NCI-H1105 treated with DMSO at 0.1 percent for 48 hours (cell line): ENCODE results near the gene ZBTB18.

Source experiments
- DNase-seq: peaks from one replicate; lab custom pipeline; 2025; lab: John Stamatoyannopoulos, UW

The ZBTB18 gene

DNA sequence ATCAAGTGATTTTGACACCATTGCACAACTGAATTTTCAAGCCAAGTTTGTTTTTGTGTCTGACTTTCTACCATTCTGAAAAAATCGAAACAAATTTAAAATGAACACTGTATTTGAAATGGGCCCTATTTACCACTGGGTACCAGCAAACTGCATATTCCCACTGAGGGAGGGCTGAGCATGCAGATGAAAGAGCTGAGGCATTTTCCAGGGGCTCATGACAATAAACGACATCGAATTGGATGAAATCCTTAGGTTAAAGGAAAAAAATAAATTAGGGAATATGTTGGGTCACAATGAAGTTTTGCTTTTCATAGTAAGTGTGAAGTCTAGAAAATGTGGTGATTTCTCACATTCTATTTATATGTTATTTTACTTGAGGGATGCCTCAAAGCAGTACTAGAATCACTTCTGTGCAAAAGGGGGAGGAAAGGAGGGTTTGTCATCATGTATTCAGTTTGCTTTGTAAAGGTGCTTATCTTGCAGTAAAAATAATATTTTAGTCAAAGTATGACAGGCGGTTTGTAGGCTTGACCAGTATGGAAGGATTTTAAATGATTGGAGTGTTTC, 11.2 kb downstream of the ZBTB18 start:
- DNase-seq, result no peak

DNA sequence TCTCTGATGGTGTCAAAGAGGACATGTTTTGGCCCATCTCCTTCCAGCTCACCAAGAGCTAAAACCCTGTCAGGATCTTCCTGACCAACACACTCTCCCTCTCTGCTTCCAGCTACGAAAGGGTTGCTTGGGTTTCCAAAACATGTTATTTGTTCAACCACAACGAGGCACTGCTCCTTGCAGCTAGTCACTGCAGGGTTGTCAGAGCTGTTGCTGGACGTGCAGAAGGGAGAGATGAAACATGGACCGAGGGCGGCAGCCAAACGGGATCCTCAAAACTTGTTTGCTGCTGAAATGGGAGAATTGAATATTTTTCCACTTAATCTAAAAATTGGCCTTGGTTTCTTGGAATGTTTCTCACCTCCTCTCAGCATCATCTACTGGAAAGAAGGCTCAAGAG, 12.4 kb downstream of the ZBTB18 start:
- no peak for DNase-seq

DNA sequence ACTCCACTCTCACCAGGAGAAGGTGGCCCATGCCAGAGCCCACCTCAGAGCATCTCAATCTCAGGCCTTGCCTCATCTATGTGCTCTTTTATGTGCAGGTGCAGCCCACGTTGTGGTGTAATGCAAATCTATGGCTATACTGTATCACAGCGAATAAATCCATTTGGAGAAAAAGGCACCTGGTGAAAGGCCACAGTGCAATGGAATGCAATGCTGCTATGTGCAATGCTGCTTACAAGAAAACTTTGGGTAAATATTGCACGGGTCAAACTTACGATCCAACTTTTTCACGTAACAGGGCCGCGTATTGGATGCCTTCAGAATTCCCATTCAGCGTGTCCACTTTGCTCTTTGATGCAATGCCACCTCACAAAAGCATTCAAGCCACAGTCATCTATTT, 13.5 kb downstream of the ZBTB18 start:
- DNase-seq, result no peak

DNA sequence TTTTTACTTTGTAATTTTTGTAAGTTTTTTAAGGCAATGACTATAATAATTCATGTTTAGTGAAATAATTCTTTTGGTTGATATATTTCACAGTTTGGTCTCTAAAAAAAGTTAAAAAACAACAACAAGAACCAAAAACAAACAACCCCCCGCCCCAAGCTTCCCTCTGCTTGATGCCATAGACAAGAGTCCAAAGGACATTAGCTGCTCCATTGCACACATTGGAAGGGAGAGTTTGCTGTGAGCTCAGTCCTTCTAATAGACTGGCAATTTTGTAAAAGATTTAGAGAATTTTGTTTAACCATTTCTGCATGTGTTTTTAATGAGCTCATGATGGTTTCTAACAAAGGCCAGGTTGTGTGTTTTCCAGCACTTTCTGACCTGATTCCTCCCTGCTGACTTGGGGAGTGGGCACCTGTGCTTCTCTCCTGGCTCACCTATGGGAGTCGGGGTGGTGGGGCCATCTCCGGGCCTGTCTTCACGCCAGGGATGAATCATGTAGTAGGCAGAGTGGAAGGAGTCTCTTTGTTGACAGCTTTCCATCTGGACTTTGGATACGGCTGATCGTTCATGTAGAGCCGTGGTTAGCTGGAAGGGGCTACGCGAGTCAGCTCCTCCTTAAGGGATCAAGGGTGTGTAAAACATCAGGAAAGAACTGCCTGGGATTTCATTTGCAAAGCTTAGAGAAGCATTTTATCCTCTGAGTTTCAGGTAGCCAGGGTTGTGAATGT, 14.1 kb downstream of the ZBTB18 start:
- no peak for DNase-seq

DNA sequence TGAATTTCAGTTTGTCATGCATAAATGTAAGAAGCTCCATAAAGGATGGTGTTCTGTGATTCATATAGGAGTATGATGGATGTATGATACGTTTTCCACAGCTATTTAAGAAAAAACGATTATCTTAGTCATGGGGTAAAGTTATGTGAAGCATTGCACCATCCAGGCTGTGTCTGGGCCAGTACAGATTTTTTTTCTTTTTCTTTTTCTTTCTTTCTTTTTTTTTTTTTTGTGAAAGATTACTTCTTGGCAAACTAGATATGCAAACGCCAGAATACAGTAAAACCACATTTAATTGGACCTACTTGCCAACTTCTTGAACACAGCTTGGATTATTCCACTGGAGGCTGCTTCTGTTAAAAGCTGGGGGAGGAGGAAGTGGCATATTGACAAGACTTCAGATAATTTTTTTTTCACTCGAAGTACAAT, 14.9 kb downstream of the ZBTB18 start:
- DNase-seq, result no peak

DNA sequence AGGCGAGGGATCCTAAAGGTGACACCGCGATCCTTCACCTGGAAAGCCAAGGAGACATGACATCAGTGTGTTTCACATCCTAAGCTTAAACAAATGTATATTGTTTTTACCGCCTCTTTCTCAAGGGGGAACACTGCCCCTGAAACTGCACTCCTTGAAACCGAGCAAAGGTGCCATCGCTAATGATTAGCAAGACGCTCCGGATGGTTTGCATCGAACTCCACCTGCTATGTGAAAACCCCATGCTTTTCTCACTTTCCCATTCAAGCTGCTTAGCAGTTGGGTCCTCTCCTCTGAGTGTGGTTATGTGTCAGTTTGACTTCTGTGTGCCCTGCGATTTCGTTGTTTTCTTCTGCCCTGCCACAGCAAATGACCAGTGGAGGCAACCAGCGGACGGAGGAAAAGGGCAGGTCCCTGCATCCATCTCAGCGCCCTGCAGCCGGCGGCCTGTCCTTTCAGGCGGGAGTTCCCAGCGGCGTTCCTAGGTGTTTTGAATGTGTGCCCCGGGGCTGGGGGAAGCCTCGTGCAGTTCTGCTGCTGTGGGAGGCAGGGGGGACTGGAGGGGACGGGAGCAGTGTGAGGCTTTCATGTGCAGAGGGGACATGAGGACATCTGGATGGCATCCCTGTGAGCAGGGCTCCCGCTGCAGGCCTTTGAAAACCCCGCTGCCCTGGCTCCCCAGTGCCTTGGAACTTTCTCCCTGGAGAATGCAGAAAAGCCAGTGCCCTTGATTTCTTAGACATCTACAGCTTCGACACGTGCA, 16.1 kb downstream of the ZBTB18 start:
- DNase-seq, result no peak

DNA sequence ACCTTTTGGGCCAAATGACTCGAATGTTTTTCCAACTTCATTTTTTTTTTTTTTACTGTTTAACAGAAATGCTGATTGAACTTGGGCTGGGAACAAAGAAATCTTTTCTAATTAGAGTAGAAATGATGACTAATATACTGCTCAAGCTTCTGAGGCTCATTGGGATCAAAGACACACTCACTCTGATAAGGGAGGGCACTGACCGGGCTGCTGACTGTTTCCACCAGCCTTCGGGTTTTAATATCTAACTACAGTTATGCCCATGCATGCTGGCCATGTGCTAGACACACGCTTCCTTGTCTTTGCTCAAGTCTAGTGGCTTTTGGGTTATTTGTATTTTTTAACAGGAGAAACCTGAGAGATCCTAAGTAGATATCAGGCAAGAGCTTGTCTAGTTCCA, 16.8 kb downstream of the ZBTB18 start:
- DNase-seq, result no peak

DNA sequence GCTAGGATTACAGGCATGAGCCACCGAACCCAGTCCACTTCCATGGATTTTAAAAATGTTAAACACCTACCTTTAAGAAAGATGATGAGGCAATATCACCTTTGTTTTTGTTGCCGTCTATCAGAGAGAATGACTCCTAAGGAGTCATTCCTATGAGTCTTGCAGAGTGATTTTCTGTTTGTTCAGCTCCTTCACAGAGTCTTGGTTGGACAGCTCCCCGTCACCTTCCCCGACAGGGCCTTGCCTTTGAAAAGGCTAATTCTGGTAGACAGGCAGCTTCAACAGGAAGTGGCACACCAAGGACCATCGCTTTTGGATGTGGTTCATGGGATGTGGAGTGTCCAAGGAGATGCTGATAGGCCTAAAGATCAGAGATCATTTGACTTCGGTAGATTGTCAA, 17.5 kb downstream of the ZBTB18 start:
- no peak for DNase-seq

DNA sequence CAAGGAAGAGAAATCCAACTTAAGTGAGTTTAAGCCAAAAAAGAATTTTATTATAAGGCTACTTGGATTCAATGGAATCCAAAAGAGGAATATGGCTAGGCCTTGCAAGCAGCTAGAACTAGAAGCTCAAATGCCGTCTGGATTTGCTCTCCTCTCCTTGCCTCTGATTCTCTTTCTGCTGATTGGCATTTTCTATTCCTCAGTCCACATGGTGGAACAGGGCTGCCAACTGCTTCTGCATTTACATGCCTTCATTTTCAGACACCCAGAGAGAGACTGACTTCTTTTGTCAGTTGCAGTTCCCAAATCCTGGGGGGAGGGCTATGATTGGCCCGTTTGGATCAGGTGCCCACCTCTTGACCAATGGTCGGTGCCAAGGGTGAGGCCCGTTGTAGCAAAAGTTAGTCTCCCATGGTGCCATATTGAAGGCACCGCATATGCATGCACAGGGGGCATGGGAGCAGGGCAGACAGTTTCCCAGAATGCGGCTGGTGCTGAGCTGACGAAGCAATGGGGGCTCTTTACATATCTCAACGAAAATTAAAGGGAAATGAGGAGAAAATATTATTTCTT, 18.3 kb downstream of the ZBTB18 start:
- DNase-seq, result no peak

DNA sequence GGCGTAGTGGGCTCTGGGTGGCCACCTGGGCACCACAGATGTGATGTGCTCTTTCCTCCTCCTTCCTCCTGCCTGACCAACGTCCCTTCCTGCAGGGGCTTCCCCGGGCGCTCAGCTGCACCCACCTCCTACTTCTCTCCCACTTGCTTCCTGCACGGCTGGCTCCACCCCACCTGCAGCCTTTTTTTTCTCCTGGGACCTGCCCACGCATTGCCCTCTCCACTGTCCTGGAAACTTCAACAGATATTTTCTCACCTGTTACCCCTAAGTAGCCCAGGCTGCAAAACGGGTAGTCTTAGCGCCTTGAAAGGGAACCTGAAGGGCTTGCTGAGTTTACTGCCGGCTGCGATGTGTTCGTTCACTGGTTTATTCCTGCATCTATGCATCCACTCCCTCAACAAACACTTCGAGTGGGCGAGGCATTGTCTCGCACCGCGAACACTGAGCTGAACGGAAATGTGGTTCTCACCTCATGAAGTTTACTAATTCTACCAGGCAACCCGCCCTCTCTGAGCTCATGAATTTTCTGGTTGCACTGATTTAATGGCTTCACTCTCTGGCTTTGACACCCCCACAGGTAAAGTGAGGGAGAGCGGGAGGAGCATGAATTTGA, 23.6 kb downstream of the ZBTB18 start:
- no peak for DNase-seq

DNA sequence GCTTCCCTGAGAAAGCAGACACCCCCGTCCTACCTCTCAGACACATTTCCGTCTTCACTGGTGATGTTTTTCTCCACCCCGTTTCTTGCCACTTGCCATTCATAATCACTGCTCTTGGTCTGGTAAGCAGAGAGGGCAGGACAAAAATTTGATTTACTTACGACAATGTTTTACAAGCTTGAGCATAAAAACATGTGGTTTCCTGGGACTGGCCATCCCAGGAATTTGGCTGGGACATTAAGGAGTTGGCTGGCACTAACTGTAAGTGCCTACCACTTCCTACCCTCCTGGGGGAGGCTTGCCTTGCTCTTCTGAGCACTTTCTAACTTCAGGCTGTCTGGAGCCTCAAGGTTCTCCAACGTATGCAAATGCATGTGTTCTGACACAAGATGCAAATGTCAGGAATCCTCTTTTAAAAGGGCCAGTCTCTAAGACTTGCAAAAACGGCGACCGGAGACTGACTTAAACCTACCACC, 24.2 kb downstream of the ZBTB18 start:
- no peak for DNase-seq

DNA sequence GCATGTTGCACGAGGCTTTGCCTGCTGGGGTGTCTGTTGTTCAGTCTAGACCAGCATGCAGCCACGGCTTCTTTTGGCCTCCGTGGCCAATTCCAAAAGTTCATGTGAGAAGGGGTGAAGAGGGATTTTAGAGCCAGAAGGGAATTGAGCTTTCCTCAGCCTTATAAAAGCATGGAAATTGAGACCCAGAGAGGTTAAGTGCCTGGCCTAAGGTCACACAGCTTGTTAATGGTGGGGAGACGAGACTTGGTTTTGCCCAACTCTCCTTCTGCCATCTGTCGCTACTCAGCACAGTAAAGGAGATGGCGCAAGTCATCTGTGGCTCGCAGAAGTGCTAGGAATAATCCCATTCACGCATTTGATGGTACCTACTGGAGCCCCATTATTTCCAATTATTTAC, 25.7 kb downstream of the ZBTB18 start:
- DNase-seq, result no peak

DNA sequence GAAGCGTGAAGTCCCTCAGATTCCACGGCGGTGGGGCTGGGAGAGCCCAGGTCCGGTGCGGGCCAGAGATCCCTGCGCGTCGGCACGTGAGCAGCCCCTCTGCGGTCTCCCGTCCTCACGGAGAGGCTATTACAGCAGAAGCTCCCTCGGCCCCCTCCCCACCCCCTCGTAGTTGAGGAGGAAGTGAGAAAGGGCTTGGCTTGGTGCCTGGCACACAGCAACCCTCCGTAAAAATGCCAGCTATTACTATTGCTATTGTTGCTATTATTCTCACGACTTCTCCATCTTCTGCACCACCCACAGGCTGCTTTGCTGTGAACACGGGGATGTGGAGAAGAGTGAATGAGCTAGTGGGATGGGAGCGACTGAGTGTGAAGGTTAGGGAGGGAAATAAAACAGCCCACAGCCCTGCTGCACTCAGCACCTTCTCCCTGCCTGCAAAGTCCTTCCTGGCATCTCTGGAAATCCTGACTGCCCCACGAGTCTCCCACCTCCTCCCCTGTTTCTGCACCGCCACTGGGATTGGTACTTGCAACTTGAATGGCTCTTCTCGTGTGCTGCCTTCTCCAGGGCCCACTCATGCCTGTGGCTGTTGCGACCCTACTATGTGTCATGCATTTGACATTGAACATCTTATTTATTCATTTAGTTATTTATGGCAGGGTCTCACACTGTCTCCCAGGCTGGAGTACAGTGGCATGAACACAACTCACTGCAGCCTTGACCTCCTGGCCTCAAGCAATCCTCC, 26.6 kb downstream of the ZBTB18 start:
- no peak for DNase-seq

DNA sequence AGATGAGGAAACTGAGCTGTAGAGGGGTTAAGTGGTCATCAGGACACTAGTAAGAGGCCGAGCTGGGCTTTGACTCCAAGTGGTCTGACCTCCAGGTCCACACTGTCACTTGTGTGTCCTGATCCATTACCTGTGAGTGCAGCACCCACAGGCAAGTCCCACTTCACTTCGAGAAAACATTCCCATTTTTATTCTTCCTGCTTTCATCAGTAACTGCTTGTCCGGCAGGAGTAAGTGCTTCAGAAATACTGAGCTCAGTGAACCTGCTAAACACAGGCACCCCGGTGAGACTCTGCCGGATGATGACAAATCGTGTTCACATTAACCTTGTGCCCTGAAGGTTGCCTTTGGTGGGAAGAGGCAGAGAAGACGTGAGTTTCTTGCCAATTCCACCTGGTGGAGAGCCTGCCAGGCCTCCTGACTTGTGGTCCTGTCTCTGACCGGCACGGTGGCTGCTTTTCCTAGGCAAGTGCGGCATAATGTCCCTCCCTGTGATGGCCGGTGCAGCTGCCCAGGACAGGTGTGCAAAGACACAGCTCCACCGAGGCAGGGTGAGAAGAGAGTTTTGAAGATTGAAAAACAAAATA, 29.4 kb downstream of the ZBTB18 start:
- no peak for DNase-seq

DNA sequence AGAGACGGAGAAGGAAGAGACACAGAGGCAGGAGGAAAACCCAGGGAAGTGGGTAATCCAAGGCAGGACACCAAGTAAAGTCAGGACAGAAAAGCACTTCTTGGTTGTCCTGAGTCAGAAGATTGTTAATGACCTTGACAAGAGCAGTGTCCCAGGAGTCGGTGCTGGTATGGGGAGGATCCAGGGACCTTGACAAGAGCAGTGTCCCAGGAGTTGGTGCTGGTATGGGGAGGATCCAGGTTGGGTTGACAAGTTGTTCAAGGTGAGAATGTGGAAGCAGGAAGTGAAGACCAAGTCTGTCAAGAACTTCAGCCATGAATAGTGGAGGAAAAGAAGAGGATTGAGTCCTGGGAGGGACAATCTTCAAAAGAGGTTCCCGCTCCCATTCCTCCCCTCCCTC, 31.9 kb downstream of the ZBTB18 start:
- no peak for DNase-seq

DNA sequence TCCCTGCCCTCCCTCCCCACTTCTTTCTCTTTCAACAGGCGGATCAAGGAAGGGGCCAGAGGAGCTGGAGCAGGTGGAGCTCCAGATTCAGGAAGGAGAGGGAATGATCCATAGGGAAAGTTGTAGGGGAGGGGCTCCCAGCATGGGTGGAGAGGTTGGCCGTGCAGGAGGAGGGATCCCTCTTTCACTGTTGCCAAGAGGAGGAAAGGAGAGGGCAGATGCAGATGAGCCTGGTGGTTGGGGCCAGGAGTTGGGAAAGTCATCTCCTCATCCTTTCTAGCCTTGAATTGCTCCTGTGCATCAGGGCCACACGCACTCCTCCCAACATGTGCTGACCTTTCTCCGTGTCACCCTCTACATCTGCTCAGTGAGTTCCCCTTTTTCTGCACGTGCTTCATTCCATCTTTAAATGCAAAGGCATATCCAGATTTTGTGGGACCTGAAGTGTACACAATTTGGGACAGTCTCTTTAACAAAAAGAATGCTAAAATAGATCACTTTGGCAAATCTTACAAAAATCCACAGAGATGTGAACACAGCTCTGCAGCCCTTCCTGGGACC, 32.4 kb downstream of the ZBTB18 start:
- DNase-seq, result no peak

DNA sequence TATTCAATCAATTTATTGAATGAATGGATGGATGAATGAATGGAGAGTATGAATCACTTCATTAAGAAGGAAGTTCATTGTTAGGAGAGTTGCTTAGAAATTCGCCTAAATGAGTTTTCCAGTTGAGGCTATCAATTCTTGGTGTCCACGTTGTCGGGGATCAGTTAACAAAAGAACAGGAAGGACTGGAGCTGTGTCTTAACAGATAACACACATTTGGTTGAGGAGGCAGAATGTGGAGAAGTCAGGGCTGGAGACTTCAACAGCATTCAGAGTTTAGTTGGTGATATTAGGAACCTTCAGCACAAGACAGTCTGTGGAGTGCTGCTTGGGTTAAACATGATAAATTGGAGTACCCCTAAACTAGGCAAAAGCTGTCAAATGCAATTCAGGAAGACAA, 33.7 kb downstream of the ZBTB18 start:
- DNase-seq, result no peak

DNA sequence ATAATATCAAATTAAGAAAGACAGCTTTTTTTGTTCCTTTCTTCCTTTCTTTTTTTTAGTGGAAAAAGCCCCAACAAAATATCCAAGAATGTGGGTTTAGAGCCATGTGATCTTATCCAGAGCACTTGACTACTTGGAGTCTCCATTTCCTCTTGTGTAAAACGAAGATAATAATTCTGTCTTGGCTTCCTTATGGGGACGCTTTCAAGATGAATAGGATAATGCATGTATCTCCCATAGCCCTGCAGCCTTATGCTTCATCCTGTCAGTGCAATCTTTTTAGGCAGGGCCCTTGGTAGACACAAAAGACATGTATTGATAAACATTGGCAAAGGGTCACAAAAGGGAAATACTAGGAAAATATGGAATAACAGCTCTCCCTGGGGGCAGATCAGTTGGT, 34.8 kb downstream of the ZBTB18 start:
- no peak for DNase-seq

DNA sequence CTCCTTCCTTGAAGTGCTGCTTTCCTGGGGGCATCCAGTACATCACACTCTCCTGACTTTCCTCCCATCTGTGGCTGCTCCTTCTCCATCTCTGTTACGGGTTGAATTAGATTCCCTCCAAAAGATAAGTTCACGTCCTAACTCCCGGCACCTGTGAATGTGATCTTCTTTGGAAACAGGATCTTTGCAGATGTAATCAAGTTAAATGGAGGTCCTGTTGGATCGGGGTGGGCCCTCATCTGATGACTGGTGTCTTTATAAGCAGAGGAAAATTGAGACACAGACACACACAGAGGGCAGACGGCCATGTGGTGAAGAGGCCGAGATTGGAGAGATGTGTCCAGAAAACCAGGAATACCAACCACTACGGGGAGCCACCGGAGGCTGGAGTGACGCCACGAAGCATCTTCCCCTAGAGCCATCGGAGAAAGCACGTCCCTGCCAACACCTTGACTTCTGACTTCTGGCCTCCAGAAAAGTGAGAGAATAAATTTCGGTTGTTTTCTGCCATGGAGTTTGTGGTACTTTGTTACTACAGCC, 36.0 kb downstream of the ZBTB18 start:
- DNase-seq, result no peak

DNA sequence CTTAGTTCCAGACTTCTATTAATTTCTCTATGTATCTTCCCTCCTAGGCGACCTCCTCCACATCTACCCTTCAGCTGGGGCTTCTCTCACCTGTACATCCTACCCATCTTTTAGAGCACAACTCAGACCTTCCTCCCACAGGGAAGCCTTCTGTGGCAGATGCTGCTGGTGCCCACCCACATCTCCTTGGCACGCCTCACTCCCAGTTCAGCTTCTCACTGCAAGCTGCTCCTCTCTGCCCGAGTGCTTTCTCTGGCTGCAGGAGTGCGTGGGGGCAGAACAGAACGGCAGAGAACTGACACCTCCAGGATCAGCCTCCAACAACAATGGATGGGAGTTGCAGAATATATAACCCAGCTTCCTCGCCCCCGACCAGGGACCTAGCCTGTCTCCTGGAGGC, 36.5 kb downstream of the ZBTB18 start:
- DNase-seq, result no peak

DNA sequence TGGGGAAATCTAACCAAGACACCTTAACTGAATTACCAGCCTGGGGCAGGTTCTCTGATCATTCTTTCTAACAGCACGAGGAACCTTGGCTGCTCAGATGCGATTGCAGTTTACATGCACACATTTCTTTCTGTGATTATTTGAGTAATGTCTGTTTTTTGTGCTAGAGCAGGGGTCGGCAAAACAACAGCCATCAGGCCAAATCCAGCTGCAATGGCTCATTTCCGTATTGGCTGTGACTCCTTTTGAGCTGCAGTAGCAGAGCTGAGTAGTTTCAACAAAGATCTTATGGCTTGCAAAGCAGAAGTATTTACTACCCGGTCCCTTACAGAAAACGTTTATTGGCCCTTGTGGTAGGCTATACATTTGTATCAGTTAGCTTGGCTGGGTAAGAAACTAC, 37.1 kb downstream of the ZBTB18 start:
- DNase-seq, result no peak
